CD4-positive, alpha-beta T cell treated with Interleukin-12 subunit alpha and Interleukin-12 subunit beta, for 1 hour (primary cell): ENCODE results near the gene OR56B4.

Source experiments
- DNase-seq: peaks from one replicate; pipeline ENCODE4 v3.0.0-alpha.2; 2020

OR56B4 gene

GRCh38 chr11:6152126-6152525, 44.6 kb downstream of the OR56B4 start:
- DNase-seq, result no peak

- no peak for DNase-seq
Measured at GRCh38 chr11:6156628-6157359, 49.3 kb downstream of the OR56B4 start.
